GM23248 (cell line): Measurements from ENCODE around the gene COA8.

Source experiments
- EZH2 ChIP-seq: fragments of 200-600 bp; sonication (generic); IDR thresholded peaks from 2 replicates; pipeline ENCODE4 v1.6.1; 2018; ENCODE audit warnings: antibody characterized with exemption, mild to moderate bottlenecking; ENCODE audit not compliant: insufficient read depth, poor library complexity, severe bottlenecking
- EZH2phosphoT487 ChIP-seq: fragments of 200-600 bp; sonication (generic); IDR thresholded peaks from 2 replicates; pipeline ENCODE4 v1.6.1; 2018; ENCODE audit warnings: antibody characterized with exemption, moderate library complexity, mild to moderate bottlenecking, low read depth; ENCODE audit not compliant: insufficient read depth

GRCh38 chr14:103539056-103539825, 23.5 kb upstream of the COA8 start:
- TF ChIP-seq EZH2phosphoT487 (no peak), EZH2 (no peak)
